ENCODE results near the gene ITPR3. TPM values are rescaled to one million over a fixed set of nuclear protein-coding genes. Genes with fewer than 3 reads are reported as not detected.

ITPR3 gene
- total RNA-seq, 1 experiment from 2014 or later, result 103 TPM

- Histone ChIP-seq H3K27ac (ENCODE audit: low read depth, low read length) (no peak overlapping the region), H3K4me3 (replicated peaks in 1 of 2; ENCODE audit: low read depth in 1 of 2, low read length in 2 of 2) (no peak overlapping the region), H3K9ac (ENCODE audit: low read length) (no peak overlapping the region), H2AFZ (ENCODE audit: low read depth, low read length, poor library complexity, severe bottlenecking) (no peak overlapping the region), H3K36me3 (ENCODE audit: control insufficient read depth in 1 of 2, insufficient read depth in 2 of 2, low read length in 2 of 2) (peaks cover 6 to 34% of the 10 kb centered on the region in 2 experiments), H3K4me2 (ENCODE audit: low read length) (no peak overlapping the region), H3K4me1 (ENCODE audit: control insufficient read depth in 1 of 2, insufficient read depth in 2 of 2, low read length in 2 of 2) (no peaks in the 10 kb centered on the region), H3K79me2 (ENCODE audit: insufficient read depth, low read length) (peaks cover 75% of the 10 kb centered on the region), H3K27me3 (ENCODE audit: insufficient read depth, low read length) (no peaks in the 10 kb centered on the region), H3K9me3 (ENCODE audit: control insufficient read depth in 1 of 2, insufficient read depth in 1 of 2, low read depth in 1 of 2, low read length in 2 of 2) (no peaks in the 10 kb centered on the region), H4K20me1 (ENCODE audit: insufficient read depth) (no peaks in the 10 kb centered on the region), H3K9me2 (ENCODE audit: insufficient read depth) (no peaks in the 10 kb centered on the region)
- no peak for DNase-seq (ENCODE audit: low read depth, low spot score)
- intact Hi-C loops (cut with micrococcal nuclease), result no loop called here
- no peak for ATAC-seq
- ChIA-PET RAD21 (ENCODE audit: low non-redundant PET in 1 of 2, low total read pairs in 2 of 2, uncharacterized antibody in 2 of 2, unreplicated experiment in 2 of 2) (no interaction called here), CTCF (no interaction called here), POLR2A (no interaction called here)
- no TSS peak for BruUV-seq (replicated peaks)
- TF ChIP-seq FOSL1 (IDR thresholded peaks at IDR 0.05; ENCODE audit: low read depth), result no peak
Observed at GRCh38 chr6:33651403-33651802, 30.3 kb downstream of the ITPR3 start.

- no peak overlapping the region for H3K27ac ChIP-seq (ENCODE audit: low read depth, low read length)
- ChIA-PET RAD21 (ENCODE audit: low non-redundant PET in 1 of 2, low total read pairs in 2 of 2, uncharacterized antibody in 2 of 2, unreplicated experiment in 2 of 2) (no interaction called here), POLR2A (no interaction called here), CTCF (no interaction called here)
- no peak for TF ChIP-seq FOSL1 (IDR thresholded peaks at IDR 0.05; ENCODE audit: low read depth)
- TF ChIP-seq CEBPB (IDR thresholded peaks at IDR 0.05; ENCODE audit: low read depth), result no peak
- TF ChIP-seq EZH2phosphoT487 (IDR thresholded peaks at IDR 0.05; ENCODE audit: borderline replicate concordance), result no peak
- TF ChIP-seq ZFX (IDR thresholded peaks at IDR 0.05), result no peak
- TF ChIP-seq SRF (IDR thresholded peaks at IDR 0.05; ENCODE audit: low read depth), result no peak
- TF ChIP-seq MAX (IDR thresholded peaks at IDR 0.05), result no peak
- no peak for TF ChIP-seq ELF1 (IDR thresholded peaks at IDR 0.05; ENCODE audit: borderline replicate concordance, low read depth)
- no peak for TF ChIP-seq REST (IDR thresholded peaks at IDR 0.05; ENCODE audit: low read depth)
- TF ChIP-seq YY1 (IDR thresholded peaks at IDR 0.05; ENCODE audit: extremely low read depth, insufficient replicate concordance, low read depth, low read length), result no peak
- no peak for TF ChIP-seq RAD21 (IDR thresholded peaks at IDR 0.05; ENCODE audit: low read depth)
- no peak for TF ChIP-seq POLR2AphosphoS5 (IDR thresholded peaks at IDR 0.05; ENCODE audit: low read depth, low read length)
- TF ChIP-seq EGR1 (IDR thresholded peaks at IDR 0.05; ENCODE audit: low read depth), result no peak
- TF ChIP-seq ATF3 (IDR thresholded peaks at IDR 0.05), result no peak
- TF ChIP-seq POLR2A (IDR thresholded peaks at IDR 0.05; ENCODE audit: borderline replicate concordance, extremely low read depth, insufficient read depth, insufficient read length), result no peak
- no peaks in the 10 kb centered on the region for H3K4me1 ChIP-seq (ENCODE audit: control insufficient read depth in 1 of 2, insufficient read depth in 2 of 2, low read length in 2 of 2)
- intact Hi-C loops (cut with micrococcal nuclease), result no loop called here
- ATAC-seq, result no peak
- no peak overlapping the region for H3K9ac ChIP-seq (ENCODE audit: low read length)
- no peak overlapping the region for H3K4me2 ChIP-seq (ENCODE audit: low read length)
- no peaks in the 10 kb centered on the region for H3K9me3 ChIP-seq (ENCODE audit: control insufficient read depth in 1 of 2, insufficient read depth in 1 of 2, low read depth in 1 of 2, low read length in 2 of 2)
- no peak overlapping the region for H2AFZ ChIP-seq (ENCODE audit: low read depth, low read length, poor library complexity, severe bottlenecking)
- H3K9me2 ChIP-seq (ENCODE audit: insufficient read depth), result no peaks in the 10 kb centered on the region
- DNase-seq (ENCODE audit: low read depth, low spot score), result no peak
- peaks cover 12 to 39% of the 10 kb centered on the region in 2 experiments for H3K36me3 ChIP-seq (ENCODE audit: control insufficient read depth in 1 of 2, insufficient read depth in 2 of 2, low read length in 2 of 2)
- no TSS peak for BruUV-seq (replicated peaks)
- no peaks in the 10 kb centered on the region for H3K27me3 ChIP-seq (ENCODE audit: insufficient read depth, low read length)
- H3K4me3 ChIP-seq (replicated peaks in 1 of 2; ENCODE audit: low read depth in 1 of 2, low read length in 2 of 2), result no peak overlapping the region
- H4K20me1 ChIP-seq (ENCODE audit: insufficient read depth), result no peaks in the 10 kb centered on the region
- H3K79me2 ChIP-seq (ENCODE audit: insufficient read depth, low read length), result peaks cover 72% of the 10 kb centered on the region
Observed at GRCh38 chr6:33652002-33652401, 30.9 kb downstream of the ITPR3 start.
